ENCODE results near the gene TRIO.

The TRIO gene

DNA sequence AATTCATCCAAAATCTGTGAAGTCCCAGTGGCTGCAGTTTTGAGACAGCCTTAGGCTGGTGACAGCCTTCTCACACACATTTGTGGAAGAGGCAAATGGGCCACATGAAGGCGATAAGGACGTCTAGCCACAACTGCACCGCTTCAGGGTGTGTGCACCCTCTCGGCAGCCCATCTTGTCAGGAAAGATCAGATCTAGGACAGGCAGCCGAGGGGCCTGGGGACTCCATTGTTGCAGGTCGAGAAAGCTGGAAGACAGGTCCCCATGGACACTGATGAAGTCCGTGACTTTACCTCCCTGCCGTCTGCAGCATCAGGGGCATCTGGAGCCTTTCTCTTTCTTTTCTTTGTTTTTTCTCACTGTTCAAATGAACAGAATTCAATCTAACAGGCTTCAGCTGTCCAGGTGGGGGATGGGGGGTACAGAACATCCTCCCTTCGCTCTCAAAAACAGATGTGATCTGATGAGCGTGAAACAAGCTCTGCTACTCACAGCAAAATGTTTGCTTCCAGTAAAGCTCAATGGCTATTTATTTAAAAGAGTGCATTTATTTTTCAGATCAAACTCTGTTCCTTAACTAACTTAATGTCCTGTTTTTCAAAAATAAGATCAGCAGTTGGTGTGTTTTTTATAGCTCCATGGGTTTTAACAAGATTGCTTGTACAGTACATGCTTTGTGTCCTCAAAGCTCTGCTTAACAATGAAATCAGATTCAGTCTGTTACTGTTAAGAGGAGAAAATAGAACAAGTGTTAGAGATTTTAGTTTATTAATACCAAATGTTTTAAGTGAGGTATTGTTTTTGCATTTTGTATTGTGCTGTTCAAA lies 326.6 kb downstream of the TRIO start:
- no peak for DNase-seq

- DNase-seq = no peak
Observed at GRCh38 chr5:14471507-14471906, 328.4 kb downstream of the TRIO start.

DNA sequence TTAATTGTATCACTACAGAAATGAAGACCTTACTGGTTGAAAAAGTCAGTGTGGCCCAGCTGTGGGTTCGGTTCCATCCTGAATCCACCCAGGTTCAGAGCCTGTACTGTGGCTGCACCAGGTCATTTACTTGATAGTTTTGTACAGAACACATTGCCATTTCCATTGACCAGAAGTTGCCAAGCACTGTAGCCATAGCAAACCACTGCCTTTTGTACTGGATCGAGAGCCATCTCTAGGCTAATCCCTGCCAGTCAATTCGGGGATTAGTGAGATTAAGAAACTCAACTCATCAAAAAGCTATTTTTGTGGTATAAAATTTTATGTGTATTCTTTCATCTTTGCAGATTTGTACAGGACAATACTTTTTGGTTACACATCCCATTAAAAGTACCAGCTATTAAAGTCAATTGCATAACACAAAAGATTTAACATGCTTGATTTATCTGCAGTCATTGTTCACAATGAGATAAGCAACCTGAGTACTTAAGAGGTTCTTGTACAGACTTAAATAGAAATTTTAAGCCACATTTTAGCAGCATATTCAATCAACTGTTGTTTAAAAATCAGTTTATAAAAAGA lies 329.9 kb downstream of the TRIO start:
- no peak for DNase-seq

GRCh38 chr5:14475045-14475444 lies 331.9 kb downstream of the TRIO start:
- DNase-seq = no peak

GRCh38 chr5:14476786-14477435 lies 333.8 kb downstream of the TRIO start:
- DNase-seq = no peak

DNA sequence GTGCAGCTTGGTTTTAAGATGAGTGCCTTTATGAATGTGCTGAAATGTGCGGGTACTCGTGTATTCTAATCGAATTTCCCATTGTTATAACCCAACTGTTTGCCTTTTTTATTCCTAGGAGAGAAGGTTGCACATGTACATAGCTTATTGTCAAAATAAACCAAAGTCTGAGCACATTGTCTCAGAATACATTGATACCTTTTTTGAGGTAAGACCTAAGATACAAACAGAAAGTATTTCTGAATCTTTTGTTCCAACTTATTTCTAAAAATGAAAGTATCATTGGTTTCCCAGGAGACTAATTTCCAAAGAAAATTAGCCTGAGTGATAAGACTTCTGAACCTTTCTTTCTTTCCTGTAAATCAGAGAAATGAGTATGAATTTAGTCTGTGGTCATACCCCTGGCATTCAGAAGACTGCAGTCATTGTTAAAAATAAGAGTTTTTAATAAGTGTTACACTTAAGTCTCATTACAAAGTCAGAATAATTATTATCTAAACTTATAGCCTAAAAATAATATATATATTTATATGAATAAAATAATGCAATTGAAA lies 336.1 kb downstream of the TRIO start:
- DNase-seq = no peak

DNA sequence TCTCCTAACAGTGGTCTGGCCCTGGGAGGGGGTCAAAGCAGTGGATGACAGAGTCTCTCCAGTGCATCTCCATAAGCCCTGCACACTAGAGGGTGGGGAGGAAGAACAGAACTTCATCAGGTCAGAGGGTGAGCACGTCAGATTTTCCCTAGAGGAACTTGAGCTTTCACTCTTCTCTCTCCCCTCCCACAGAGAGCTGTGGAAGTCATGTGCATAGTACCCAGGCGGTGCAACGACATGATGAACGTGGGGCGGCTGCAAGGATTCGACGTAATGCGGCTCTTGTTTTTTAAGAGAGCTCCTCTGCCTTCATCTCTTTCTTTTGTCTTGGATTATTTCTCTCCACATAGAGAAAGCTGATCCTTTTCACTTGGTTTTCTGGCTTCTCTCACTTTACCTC lies 338.2 kb downstream of the TRIO start:
- DNase-seq = no peak

DNA sequence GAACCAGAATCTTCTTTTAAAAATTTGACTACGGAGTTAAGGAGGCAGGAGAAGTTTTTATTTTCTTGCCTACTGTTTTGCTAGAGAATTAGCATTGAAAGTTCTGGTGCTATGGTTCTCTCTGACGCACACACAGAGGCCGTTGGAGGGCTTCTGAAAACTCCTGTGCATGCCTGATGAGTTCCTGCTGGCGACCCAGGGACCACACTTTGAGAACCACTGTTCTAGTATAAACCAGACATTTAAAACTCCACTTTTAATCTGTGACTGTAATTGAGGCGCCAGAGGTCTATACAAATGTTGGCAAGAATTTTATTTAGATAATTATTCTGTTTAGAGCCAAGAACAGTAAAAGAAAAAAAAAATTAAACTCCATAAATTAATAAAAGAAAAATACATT lies 338.9 kb downstream of the TRIO start:
- no peak for DNase-seq

- DNase-seq = no peak
Observed at GRCh38 chr5:14483504-14484157, 340.5 kb downstream of the TRIO start.

GRCh38 chr5:14486486-14486885 lies 343.3 kb downstream of the TRIO start:
- DNase-seq = no peak

- no peak for DNase-seq
Observed at GRCh38 chr5:14486996-14487896, 344.1 kb downstream of the TRIO start.

DNA sequence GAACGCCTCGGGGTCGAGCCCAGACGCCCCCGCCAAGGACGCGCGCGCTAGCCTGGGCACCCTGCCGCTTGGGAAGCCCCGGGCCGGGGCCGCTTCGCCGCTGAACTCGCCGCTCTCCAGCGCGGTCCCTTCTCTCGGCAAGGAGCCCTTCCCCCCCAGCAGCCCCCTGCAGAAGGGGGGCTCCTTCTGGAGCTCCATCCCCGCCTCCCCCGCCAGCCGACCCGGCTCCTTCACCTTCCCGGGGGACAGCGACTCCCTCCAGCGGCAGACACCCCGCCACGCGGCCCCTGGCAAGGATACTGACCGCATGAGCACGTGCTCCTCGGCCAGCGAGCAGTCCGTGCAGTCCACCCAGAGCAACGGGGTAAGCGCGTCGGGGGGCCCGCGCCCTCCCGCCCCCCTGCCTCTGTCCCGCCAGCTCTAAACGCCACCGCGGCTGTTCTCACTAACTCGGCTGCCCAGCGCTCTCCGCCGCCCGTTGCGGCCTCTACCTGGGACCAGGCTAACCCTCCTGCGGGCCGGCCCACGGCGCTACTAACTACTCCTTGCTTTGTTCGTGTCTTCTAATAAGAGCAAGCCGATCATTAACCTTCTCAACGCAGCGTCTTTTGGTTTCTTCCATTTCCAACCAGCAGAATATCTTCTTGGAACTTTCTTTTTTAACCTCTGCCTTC lies 344.9 kb downstream of the TRIO start:
- DNase-seq = no peak

DNA sequence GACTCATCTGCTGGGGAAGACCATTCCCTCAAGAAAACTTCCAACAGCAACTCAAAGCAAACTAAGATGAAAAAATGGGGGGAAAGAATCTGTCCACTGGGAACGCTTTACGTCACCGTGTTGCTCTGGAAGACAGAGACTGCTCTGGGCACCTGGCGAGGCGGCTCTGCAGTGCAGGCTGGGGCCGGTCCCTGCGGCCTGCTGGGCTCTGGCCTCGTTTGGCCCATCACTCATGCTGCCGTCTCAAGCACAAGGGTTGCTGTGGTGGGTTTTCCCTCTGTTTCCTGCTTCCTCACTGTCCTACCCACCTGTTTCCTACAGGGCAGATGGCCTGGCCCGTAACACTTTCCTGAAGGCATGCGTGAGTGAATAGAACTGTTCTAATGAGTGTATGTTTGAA lies 345.6 kb downstream of the TRIO start:
- no peak for DNase-seq

DNA sequence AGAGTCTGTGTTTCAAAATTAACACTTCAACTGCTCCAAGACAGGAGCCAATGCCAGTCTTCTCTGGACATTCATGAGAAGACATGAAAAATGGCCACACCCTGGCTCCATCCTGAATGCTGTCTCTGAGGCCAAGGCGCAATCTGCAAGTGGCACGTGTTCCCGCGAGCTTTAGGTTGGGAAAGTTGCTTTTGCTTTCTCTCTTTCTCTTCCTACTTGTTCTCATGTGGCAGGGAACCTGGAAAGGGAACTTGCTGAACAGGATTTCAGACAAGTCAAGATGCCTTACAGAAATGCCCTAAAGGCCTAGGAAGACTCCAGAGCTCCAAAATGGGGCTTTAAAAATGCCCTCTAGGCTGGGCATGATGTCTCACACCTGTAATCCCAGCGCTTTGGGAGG lies 346.5 kb downstream of the TRIO start:
- no peak for DNase-seq

DNA sequence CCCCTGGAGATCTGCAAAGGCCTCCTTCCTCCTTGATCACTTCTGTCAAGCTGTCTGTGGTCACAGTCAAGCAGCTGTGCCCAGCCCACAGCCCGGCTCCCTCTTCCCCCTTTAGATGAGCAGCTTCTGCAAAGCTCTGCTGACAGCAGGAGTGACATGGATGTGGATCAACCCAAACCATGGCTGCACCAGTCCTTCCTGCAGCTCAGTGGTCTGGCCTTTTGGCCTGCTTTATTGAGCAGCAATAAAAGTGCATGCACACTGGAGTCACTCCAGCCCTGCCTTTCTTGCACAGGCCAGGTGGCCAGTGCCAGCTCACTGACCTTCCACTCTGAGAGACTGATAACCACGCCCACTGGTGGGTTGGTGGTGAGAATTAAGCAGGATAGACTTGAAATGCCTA lies 347.2 kb downstream of the TRIO start:
- DNase-seq = no peak

GRCh38 chr5:14491015-14491915 lies 348.1 kb downstream of the TRIO start:
- no peak for DNase-seq

DNA sequence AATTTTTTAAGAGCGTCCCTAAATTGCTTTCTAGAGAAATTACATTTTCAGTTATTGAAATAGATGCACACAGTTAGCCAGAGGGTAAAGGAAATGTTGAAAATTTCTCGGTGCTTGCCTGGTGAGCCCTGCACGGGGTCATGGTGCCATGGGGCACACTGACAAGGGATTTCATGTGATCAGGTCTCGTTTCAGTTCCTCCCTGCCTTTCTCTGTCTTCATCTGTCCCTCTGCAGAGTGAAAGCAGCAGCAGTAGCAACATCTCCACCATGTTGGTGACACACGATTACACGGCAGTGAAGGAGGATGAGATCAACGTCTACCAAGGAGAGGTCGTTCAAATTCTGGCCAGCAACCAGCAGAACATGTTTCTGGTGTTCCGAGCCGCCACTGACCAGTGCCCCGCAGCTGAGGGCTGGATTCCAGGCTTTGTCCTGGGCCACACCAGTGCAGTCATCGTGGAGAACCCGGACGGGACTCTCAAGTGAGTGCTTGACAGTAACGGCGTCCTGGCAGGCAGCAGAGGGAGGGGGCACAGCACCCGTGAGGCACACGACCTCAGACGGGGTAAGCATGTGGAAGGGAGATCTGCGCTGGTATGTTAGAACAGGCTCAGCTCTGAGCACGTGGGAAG lies 349.3 kb downstream of the TRIO start:
- DNase-seq = no peak

- no peak for DNase-seq
Observed at GRCh38 chr5:14495301-14495700, 352.2 kb downstream of the TRIO start.

- DNase-seq = no peak
Observed at GRCh38 chr5:14497311-14497710, 354.2 kb downstream of the TRIO start.

Measured in NCI-H146 (cell line).